Fibroblast of the aortic adventitia (primary cell): ENCODE data around the gene ABI2. TPM values are rescaled to one million over a fixed set of nuclear protein-coding genes. Genes with fewer than 3 reads are reported as not detected.
A peak's percentile ranks its signal among the peaks of the same experiment; 100 is the strongest.
"Not testable (repeated sequence)": the region's sequence is repeated elsewhere in the genome, so short reads cannot be mapped to it uniquely, and the experiment has no call there.

Source experiments
- DNase-seq: peaks from one replicate; pipeline ENCODE4 v3.0.0-alpha.2; 2010; ENCODE audit warnings: low read depth
- H3K4me3 ChIP-seq: 2 replicates; pipeline ENCODE4 v1.5.1; 2011; ENCODE audit warnings: low read depth, mild to moderate bottlenecking, control low read depth, low read length, moderate library complexity
- total RNA-seq: library from RNA; depleted of rRNA; stranded (reverse); fragments of >200 nt; gene quantifications from 2 replicates; pipeline ENCODE4 v1.2.3, GENCODE V29; 2012; ENCODE audit warnings: low replicate concordance
- TF ChIP-seq, protein P1 (sequence below): IDR thresholded peaks from 2 replicates; pipeline ENCODE4 v1.5.1; 2011; ENCODE audit warnings: mild to moderate bottlenecking, low read length, control low read depth, inconsistent platforms; ENCODE audit not compliant: insufficient read depth

The ABI2 gene
- total RNA-seq, 1 donor: 36.4 TPM

DNA sequence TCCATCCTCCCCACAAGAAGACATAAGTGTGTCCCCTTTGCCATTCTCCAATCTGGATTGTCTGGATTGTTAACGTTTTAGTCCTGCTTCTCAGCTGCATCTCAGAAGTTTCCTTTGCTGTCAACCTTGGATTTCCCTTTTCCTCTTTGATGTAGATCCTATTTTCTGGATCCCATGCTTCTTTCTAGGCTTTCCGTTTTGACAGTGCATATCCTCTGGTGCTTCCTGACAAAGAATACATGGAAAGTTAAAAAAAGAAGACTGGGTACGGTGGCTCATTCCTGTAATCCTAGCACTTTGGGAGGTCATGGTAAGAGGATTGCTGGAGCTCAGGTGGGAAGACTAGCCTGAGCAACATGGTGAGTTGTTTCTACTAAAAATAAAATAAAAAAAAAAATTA lies 26.8 kb downstream of the ABI2 start:
- TF ChIP-seq, protein P1, sequence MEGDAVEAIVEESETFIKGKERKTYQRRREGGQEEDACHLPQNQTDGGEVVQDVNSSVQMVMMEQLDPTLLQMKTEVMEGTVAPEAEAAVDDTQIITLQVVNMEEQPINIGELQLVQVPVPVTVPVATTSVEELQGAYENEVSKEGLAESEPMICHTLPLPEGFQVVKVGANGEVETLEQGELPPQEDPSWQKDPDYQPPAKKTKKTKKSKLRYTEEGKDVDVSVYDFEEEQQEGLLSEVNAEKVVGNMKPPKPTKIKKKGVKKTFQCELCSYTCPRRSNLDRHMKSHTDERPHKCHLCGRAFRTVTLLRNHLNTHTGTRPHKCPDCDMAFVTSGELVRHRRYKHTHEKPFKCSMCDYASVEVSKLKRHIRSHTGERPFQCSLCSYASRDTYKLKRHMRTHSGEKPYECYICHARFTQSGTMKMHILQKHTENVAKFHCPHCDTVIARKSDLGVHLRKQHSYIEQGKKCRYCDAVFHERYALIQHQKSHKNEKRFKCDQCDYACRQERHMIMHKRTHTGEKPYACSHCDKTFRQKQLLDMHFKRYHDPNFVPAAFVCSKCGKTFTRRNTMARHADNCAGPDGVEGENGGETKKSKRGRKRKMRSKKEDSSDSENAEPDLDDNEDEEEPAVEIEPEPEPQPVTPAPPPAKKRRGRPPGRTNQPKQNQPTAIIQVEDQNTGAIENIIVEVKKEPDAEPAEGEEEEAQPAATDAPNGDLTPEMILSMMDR: no peak
- no peak overlapping the region for H3K4me3 ChIP-seq
- DNase-seq: no peak

DNA sequence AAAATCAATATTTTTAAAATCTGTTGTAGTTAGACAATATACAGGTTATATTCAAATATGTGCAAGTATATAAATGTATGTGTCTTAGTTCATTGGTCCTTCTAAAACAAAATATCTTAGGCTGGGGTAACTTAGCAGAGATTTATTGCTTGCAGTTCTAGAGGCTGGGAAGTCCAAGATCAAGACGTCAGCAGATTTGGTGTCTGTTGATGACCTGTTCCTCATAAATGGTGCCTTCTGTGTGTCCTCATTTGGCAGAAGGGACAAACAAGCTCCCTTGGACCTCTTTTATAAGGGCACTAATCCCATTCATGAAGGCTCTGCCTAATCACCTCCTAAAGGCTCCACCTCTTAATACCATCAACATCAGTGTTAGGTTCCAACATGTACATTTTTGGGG lies 31.3 kb downstream of the ABI2 start:
- no peak for DNase-seq
- no peak overlapping the region for H3K4me3 ChIP-seq
- TF ChIP-seq, protein P1: no peak

DNA sequence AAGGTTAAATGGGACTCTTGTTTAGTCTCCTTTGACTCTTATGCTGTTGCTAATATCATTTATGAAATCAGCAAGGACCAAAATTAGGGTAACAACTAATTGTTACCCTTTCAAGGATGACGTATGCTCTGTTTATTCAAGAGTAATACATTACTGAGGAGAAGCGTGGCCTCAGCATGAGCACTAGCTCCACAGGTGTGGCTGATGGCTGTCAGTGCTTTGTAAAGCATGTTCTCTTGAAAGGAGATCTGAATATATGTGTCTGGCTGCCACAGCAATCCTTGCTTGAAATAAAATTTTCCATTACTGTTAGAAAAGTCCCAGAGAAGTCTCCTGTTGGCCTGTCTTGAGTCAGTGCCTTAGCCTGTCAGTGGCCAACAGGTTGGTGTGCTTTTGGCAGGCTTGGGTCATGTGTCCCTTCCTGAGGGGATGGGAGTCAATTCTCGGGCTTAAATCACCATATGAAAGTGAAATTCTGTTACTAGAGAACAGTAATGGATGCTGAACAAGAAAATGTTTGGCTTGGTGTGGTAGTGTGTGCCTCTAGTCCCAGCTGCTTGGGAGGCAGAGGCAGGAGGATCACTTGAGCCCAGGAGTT lies 32.7 kb downstream of the ABI2 start:
- DNase-seq: no peak
- TF ChIP-seq, protein P1: no peak
- H3K4me3 ChIP-seq: no peak overlapping the region

- H3K4me3 ChIP-seq: no peak overlapping the region
- DNase-seq: no peak
- TF ChIP-seq, protein P1: no peak
Measured at GRCh38 chr2:203361495-203361894, 33.3 kb downstream of the ABI2 start.

DNA sequence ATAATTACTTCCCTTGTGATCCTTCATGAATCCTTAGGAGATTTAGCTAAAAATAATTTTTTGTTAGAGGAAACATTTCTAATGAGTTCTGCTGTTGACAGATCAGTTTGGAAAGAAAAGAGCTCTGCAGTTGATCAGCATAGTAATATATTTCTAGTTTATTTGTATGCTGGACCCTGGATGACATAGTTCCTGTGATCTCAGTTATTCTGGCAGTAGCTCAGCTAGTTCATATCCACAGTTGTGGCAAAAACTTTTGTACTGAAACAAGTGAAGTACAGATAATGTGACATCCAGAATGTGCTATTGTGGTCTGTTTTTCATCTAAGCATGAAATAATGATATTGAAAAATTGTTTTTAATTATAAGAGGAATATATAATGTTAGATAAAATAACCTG lies 33.7 kb downstream of the ABI2 start:
- peak; percentile 38 for DNase-seq
- no peak overlapping the region for H3K4me3 ChIP-seq
- TF ChIP-seq, protein P1: no peak

GRCh38 chr2:203366639-203367466 lies 38.7 kb downstream of the ABI2 start:
- no peak for DNase-seq
- TF ChIP-seq, protein P1: no peak
- H3K4me3 ChIP-seq: no peak overlapping the region

DNA sequence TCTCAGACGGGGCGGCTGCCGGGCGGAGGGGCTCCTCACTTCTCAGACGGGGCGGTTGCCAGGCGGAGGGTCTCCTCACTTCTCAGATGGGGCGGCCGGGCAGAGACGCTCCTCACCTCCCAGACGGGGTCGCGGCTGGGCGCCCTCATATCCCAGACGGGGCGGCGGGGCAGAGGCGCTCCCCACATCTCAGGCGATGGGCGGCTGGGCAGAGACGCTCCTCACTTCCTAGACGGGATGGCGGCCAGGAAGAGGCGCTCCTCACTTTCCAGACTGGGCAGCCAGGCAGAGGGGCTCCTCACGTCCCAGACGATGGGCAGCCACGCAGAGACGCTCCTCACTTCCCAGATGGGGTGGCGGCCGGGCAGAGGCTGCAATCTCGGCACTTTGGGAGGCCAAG lies 44.5 kb downstream of the ABI2 start:
- not testable (repeated sequence) for H3K4me3 ChIP-seq, DNase-seq
